GM13976 (cell line): ENCODE results near the gene ATP11A.

Experiments
- DNase-seq: peaks from one replicate; pipeline ENCODE4 v3.0.0; 2012; ENCODE audit warnings: low spot score
- CTCF ChIP-seq: IDR thresholded peaks from 2 replicates; pipeline ENCODE4 v1.5.1; 2012; ENCODE audit warnings: borderline replicate concordance, mild to moderate bottlenecking; ENCODE audit not compliant: insufficient read depth; ENCODE audit errors: extremely low read depth, missing control alignments, control extremely low read depth
- in situ Hi-C: fragments of 300-500 bp; cut with MboI; formaldehyde crosslinking; loops from one replicate; pipeline ENCODE4 v1.12.0; 2022; ENCODE audit warnings: low sequenced_read_pairs, mixed read lengths, inconsistent platforms; ENCODE audit not compliant: unreplicated experiment

Gene ATP11A

GRCh38 chr13:112759053-112759452, 69.2 kb downstream of the ATP11A start:
- TF ChIP-seq CTCF, result no peak
- no peak for DNase-seq
- in situ Hi-C loops, result no loop called here

- no peak for TF ChIP-seq CTCF
- in situ Hi-C loops, result no loop called here
- DNase-seq, result no peak
Measured at GRCh38 chr13:112759827-112760226, 70.0 kb downstream of the ATP11A start.

GRCh38 chr13:112760435-112760834, 70.6 kb downstream of the ATP11A start:
- in situ Hi-C loops, result no loop called here

GRCh38 chr13:112760931-112761330, 71.1 kb downstream of the ATP11A start:
- TF ChIP-seq CTCF, result no peak
- in situ Hi-C loops, result no loop called here
- no peak for DNase-seq

More at GRCh38 chr13:112760435-112760834, 70.6 kb downstream of the ATP11A start:
- DNase-seq, result no peak
- TF ChIP-seq CTCF, result no peak

GRCh38 chr13:112761701-112762689, 72.2 kb downstream of the ATP11A start:
- no peak for DNase-seq
- TF ChIP-seq CTCF, result no peak
- in situ Hi-C loops, result no loop called here

GRCh38 chr13:112762690-112763080, 72.8 kb downstream of the ATP11A start:
- TF ChIP-seq CTCF, result no peak
- no peak for DNase-seq
- in situ Hi-C loops, result no loop called here
